Measurements from ENCODE around the gene BBC3.
A peak's percentile ranks its signal among the peaks of the same experiment; 100 is the strongest.

The BBC3 gene

GRCh38 chr19:47232422-47233211 lies 1.6 kb upstream of the BBC3 start:
- no peak for DNase-seq

- DNase-seq: peak in 52 of 56 donors; percentile 23 to 89 (median 66)
Observed at GRCh38 chr19:47231215-47232054, 436 bp upstream of the BBC3 start.

- DNase-seq: peak in 41 of 56 donors; percentile 9 to 83 (median 35)
Observed at GRCh38 chr19:47230054-47230920, 712 bp downstream of the BBC3 start.

- DNase-seq: peak in 17 of 56 donors; percentile 8 to 59 (median 32)
Observed at GRCh38 chr19:47229676-47230053, 1.3 kb downstream of the BBC3 start.

- DNase-seq: peak in 29 of 56 donors; percentile 7 to 59 (median 32)
Observed at GRCh38 chr19:47228937-47229675, 1.9 kb downstream of the BBC3 start.

- DNase-seq: peak in 17 of 56 donors; percentile 11 to 41 (median 28)
Observed at GRCh38 chr19:47228168-47228936, 2.6 kb downstream of the BBC3 start.

GRCh38 chr19:47227352-47228167 lies 3.4 kb downstream of the BBC3 start:
- DNase-seq: peak in 41 of 56 donors; percentile 1 to 66 (median 33)

GRCh38 chr19:47226426-47227351 lies 4.3 kb downstream of the BBC3 start:
- peak in 37 of 56 donors; percentile 12 to 70 (median 35) for DNase-seq

- DNase-seq: peak in 54 of 56 donors; percentile 21 to 91 (median 76)
Observed at GRCh38 chr19:47225746-47226425, 5.1 kb downstream of the BBC3 start.

- DNase-seq: no peak
Observed at GRCh38 chr19:47221890-47222289, 9.1 kb downstream of the BBC3 start.

GRCh38 chr19:47221080-47221841 lies 9.7 kb downstream of the BBC3 start:
- no peak for DNase-seq

GRCh38 chr19:47215581-47215980 lies 15.4 kb downstream of the BBC3 start:
- DNase-seq: no peak

GRCh38 chr19:47210689-47211316 lies 20.2 kb downstream of the BBC3 start:
- DNase-seq: peak in 45 of 56 donors; percentile 4 to 85 (median 31)

- no peak for DNase-seq
Observed at GRCh38 chr19:47210180-47210490, 20.9 kb downstream of the BBC3 start.

GRCh38 chr19:47209319-47210179 lies 21.4 kb downstream of the BBC3 start:
- DNase-seq: no peak

Data from nucleus accumbens (tissue), 56 donors.